ENCODE measurements around the gene TANC1.

The TANC1 gene

GRCh38 chr2:159155791-159156190 lies 187.4 kb downstream of the TANC1 start:
- DNase-seq (ENCODE audit: low read depth, low spot score) = no peak
- no peak for TF ChIP-seq CTCF (IDR thresholded peaks at IDR 0.05; ENCODE audit: low read depth, low read length)
- in situ Hi-C loops (cut with HindIII; ENCODE audit: low sequenced_read_pairs) = no loop called here
- no peak overlapping the region for H3K4me3 ChIP-seq (ENCODE audit: low read depth, low read length)

GRCh38 chr2:159156834-159157233 lies 188.4 kb downstream of the TANC1 start:
- in situ Hi-C loops (cut with HindIII; ENCODE audit: low sequenced_read_pairs) = no loop called here
- DNase-seq (ENCODE audit: low read depth, low spot score) = no peak
- H3K4me3 ChIP-seq (ENCODE audit: low read depth, low read length) = no peak overlapping the region
- no peak for TF ChIP-seq CTCF (IDR thresholded peaks at IDR 0.05; ENCODE audit: low read depth, low read length)

DNA sequence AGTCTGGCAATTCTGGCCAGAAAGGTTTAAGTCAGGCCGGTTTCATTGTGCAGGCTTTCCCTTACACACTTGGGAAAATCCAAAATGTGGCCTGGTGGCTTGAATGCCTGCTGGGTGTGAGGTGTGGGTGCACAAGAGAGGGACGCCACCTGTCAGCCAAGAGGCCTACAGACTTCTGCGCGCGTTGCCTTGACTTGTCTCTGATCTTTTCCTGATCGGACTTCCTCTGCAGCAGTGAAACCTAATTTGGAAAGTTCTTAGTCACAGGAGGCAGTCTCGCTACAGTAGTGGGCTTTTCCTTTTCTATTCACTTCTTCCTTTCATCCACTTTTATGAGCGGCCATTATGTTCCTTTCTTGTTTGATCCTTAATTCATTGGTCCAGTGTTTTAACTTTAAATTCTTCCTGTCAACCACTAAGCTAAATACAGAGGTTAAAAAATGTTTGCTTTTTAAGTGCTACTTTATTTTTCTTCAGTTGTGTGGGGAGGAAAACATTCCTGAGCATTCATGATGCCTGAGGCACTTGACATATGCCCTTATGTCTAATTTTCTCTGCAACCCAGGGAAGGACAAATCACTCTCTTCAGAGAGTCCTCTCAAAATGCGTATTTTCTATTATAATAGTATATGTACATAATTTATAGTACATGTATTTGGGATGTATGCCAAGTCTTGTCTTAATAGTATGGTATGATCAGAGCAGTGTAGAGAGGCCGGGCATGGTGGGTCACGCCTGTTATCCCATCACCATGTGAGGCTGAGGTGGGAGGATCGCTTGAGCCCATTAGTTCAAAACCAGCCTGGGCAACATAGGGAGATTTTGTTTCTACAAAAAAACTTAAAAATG lies 189.1 kb downstream of the TANC1 start:
- no peak for DNase-seq (ENCODE audit: low read depth, low spot score)
- TF ChIP-seq CTCF (IDR thresholded peaks at IDR 0.05; ENCODE audit: low read depth, low read length) = no peak
- H3K4me3 ChIP-seq (ENCODE audit: low read depth, low read length) = no peak overlapping the region
- in situ Hi-C loops (cut with HindIII; ENCODE audit: low sequenced_read_pairs) = no loop called here

- no peak for TF ChIP-seq CTCF (IDR thresholded peaks at IDR 0.05; ENCODE audit: low read depth, low read length)
- in situ Hi-C loops (cut with HindIII; ENCODE audit: low sequenced_read_pairs) = no loop called here
- H3K4me3 ChIP-seq (ENCODE audit: low read depth, low read length) = no peak overlapping the region
- no peak for DNase-seq (ENCODE audit: low read depth, low spot score)
Measured at GRCh38 chr2:159160412-159160811, 192.0 kb downstream of the TANC1 start.

- H3K4me3 ChIP-seq (ENCODE audit: low read depth, low read length) = no peak overlapping the region
- DNase-seq (ENCODE audit: low read depth, low spot score) = no peak
- in situ Hi-C loops (cut with HindIII; ENCODE audit: low sequenced_read_pairs) = no loop called here
- TF ChIP-seq CTCF (IDR thresholded peaks at IDR 0.05; ENCODE audit: low read depth, low read length) = no peak
Measured at GRCh38 chr2:159160954-159161353, 192.5 kb downstream of the TANC1 start.

- TF ChIP-seq CTCF (IDR thresholded peaks at IDR 0.05; ENCODE audit: low read depth, low read length) = no peak
- in situ Hi-C loops (cut with HindIII; ENCODE audit: low sequenced_read_pairs) = no loop called here
- no peak overlapping the region for H3K4me3 ChIP-seq (ENCODE audit: low read depth, low read length)
- DNase-seq (ENCODE audit: low read depth, low spot score) = no peak
Measured at GRCh38 chr2:159163930-159164329, 195.5 kb downstream of the TANC1 start.
